Suprapubic skin (tissue), 4 donors: ENCODE data around the gene NTM. TPM values are rescaled to one million over a fixed set of nuclear protein-coding genes. Genes with fewer than 3 reads are reported as not detected.
A peak's percentile ranks its signal among the peaks of the same experiment; 100 is the strongest.

Experiments
- DNase-seq, 2 donors: peaks; one replicate each; pipeline ENCODE4 v3.0.0-alpha.2; 2019; ENCODE audit warnings: low spot score in 2 of 2
- H3K27ac ChIP-seq: fragments of 200-600 bp; sonication (generic); one replicate; pipeline ENCODE4 v1.5.1; 2019
- H3K27me3 ChIP-seq: fragments of 200-600 bp; sonication (generic); one replicate; pipeline ENCODE4 v1.5.1; 2019
- H3K36me3 ChIP-seq: fragments of 200-600 bp; sonication (generic); one replicate; pipeline ENCODE4 v1.5.1; 2019
- H3K4me1 ChIP-seq: fragments of 200-600 bp; sonication (generic); one replicate; pipeline ENCODE4 v1.5.1; 2019
- H3K4me3 ChIP-seq: fragments of 200-600 bp; sonication (generic); one replicate; pipeline ENCODE4 v1.5.1; 2019; ENCODE audit warnings: mild to moderate bottlenecking
- H3K9me3 ChIP-seq: fragments of 200-600 bp; sonication (generic); one replicate; pipeline ENCODE4 v1.5.1; 2019
- EP300 ChIP-seq: sonication (generic); formaldehyde crosslinking; IDR thresholded peaks from one replicate; pipeline ENCODE4 v1.6.1; 2017; ENCODE audit warnings: antibody characterized with exemption
- POLR2A ChIP-seq, 2 donors: fragments of 450-650 bp; IDR thresholded peaks; one replicate each; pipeline ENCODE4 v1.6.1; 2017; ENCODE audit warnings: antibody characterized with exemption in 2 of 2, mild to moderate bottlenecking in 2 of 2, moderate library complexity in 2 of 2
- POLR2AphosphoS5 ChIP-seq, 3 donors: sonication (generic); formaldehyde crosslinking; IDR thresholded peaks; one replicate each; pipeline ENCODE4 v1.6.1; 2017; ENCODE audit warnings: antibody characterized with exemption in 3 of 3
- WGBS: methylation state at CpG from one replicate; pipeline ENCODE4 v1.1.5; 2018; 5-methylcytosine and 5-hydroxymethylcytosine counted together
- total RNA-seq, 4 donors: library from RNA; depleted of rRNA; stranded (reverse); fragments of >200 nt; gene quantifications; one replicate each; pipeline ENCODE4 v1.1.0, GENCODE V29; 2016
- TF ChIP-seq, protein P1 (sequence below), 2 donors: fragments of 200-600 bp in 1 of 2; fragments of 450-650 bp in 1 of 2; sonication (generic) in 1 of 2; IDR thresholded peaks; one replicate each; pipeline ENCODE4 v1.5.1; 2016 to 2019; ENCODE audit warnings: antibody characterized with exemption in 2 of 2, mild to moderate bottlenecking in 1 of 2, moderate library complexity in 1 of 2

Gene NTM
- total RNA-seq, 4 donors from 2014 or later: 0.19 to 19.1 (median 2.1) TPM

DNA sequence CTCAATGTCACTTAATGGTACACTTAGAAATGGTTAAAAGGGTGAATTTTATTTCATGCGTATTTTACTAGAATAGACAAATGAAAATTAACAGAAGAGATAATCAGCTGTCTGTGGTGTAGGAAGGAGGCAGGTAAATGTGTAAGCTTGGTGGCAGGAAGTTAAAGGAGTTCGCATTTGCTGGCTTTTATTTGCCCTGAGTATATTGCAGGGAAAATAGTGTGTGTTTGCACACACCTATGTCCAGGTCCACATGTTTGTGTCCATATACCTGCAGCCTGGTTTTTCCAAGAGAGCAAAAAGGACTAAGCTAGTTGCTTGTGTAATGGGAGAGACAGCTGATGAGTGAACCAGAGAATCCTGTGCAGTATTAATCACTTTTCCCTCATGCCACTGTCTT is 16.0 kb downstream of the NTM start:
- Histone ChIP-seq H3K4me1 (peaks cover 17% of the 10 kb centered on the region), H3K9me3 (no peaks in the 10 kb centered on the region), H3K36me3 (no peaks in the 10 kb centered on the region), H3K4me3 (no peak overlapping the region), H3K27ac (no peak overlapping the region), H3K27me3 (no peaks in the 10 kb centered on the region)
- WGBS: 92% methylated on average over 2 of the region's 2 CpGs
- TF ChIP-seq EP300 (no peak), POLR2AphosphoS5 (IDR thresholded peaks at IDR 0.05) (no peak), POLR2A (IDR thresholded peaks at IDR 0.05) (no peak)
- TF ChIP-seq, protein P1, sequence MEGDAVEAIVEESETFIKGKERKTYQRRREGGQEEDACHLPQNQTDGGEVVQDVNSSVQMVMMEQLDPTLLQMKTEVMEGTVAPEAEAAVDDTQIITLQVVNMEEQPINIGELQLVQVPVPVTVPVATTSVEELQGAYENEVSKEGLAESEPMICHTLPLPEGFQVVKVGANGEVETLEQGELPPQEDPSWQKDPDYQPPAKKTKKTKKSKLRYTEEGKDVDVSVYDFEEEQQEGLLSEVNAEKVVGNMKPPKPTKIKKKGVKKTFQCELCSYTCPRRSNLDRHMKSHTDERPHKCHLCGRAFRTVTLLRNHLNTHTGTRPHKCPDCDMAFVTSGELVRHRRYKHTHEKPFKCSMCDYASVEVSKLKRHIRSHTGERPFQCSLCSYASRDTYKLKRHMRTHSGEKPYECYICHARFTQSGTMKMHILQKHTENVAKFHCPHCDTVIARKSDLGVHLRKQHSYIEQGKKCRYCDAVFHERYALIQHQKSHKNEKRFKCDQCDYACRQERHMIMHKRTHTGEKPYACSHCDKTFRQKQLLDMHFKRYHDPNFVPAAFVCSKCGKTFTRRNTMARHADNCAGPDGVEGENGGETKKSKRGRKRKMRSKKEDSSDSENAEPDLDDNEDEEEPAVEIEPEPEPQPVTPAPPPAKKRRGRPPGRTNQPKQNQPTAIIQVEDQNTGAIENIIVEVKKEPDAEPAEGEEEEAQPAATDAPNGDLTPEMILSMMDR (IDR thresholded peaks at IDR 0.05): no peak
- no peak for DNase-seq

DNA sequence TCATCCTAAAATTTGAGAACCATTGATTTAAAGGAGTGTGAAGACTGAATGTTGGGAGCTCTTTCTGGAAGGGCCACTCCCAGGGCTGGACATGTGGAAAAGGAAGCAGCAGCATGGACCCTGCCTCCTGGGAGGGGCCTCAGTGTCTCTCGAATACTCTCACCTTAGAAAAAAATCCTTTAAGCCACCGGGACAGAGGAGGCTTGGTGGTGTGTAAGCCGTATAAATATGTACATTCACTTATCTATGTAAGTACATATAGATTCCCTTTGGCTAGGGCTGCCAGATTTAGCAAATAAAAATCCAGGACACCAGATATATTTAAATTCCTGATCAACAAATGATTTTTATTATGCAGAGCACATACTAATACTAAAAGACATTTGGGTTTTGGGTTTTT is 17.6 kb downstream of the NTM start:
- peaks cover 30% of the 10 kb centered on the region for H3K4me1 ChIP-seq
- H3K27me3 ChIP-seq: no peaks in the 10 kb centered on the region
- no peaks in the 10 kb centered on the region for H3K9me3 ChIP-seq
- H3K4me3 ChIP-seq: no peak overlapping the region
- no peak for DNase-seq
- H3K36me3 ChIP-seq: no peaks in the 10 kb centered on the region
- TF ChIP-seq POLR2A (IDR thresholded peaks at IDR 0.05) (no peak), EP300 (no peak), POLR2AphosphoS5 (IDR thresholded peaks at IDR 0.05) (no peak)
- TF ChIP-seq, protein P1 (IDR thresholded peaks at IDR 0.05): no peak
- no peak overlapping the region for H3K27ac ChIP-seq
- 87% methylated on average over 3 of the region's 3 CpGs for WGBS

DNA sequence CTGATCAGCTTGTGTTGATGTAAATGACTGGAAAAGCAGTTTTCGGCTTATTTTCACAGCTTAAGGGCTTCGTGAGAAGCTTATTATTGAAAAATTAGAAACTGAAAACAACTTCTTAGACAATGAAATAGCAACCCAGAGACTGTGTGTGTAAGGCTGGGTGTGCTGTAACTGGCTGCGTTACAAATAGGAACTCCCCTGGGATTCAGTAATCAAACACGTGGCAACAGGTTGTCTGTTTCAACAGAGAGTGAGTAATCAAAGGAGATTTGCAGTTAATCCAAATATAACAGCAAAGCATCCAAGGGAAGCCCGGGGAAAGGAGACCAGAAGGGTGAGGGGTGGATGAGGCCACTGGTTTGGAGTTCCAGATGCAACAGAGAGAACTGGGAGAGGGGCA is 19.2 kb downstream of the NTM start:
- Histone ChIP-seq H3K4me3 (peak overlapping the region; percentile 34), H3K27ac (peak overlapping the region; percentile 79), H3K4me1 (peaks cover 30% of the 10 kb centered on the region), H3K9me3 (no peaks in the 10 kb centered on the region), H3K36me3 (no peaks in the 10 kb centered on the region), H3K27me3 (no peaks in the 10 kb centered on the region)
- WGBS: 42% methylated on average over 5 of the region's 5 CpGs
- TF ChIP-seq, protein P1 (IDR thresholded peaks at IDR 0.05): no peak
- no peak for TF ChIP-seq EP300
- no peak for TF ChIP-seq POLR2AphosphoS5 (IDR thresholded peaks at IDR 0.05)
- TF ChIP-seq POLR2A (IDR thresholded peaks at IDR 0.05): no peak
- DNase-seq: no peak

DNA sequence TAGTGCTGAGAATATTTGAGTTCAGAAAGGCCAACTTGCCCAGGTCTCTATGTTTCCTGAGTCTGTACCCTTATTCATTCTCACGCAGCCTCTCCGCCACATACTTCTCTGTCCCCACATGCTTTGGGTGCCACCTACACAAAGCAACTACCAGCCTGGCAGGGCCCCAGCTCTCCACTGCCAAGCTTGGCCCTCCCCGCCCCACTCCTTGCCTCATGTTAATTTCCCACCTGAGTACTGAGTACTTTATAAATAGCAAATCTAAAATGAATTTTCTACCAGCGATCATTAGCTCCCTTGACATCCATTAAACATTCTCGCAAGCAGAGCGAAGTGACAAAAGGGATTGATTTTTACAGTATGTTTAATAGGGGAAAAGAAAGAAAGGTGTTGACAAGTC is 20.8 kb downstream of the NTM start:
- H3K36me3 ChIP-seq: no peaks in the 10 kb centered on the region
- H3K27me3 ChIP-seq: no peaks in the 10 kb centered on the region
- H3K27ac ChIP-seq: no peak overlapping the region
- no peak overlapping the region for H3K4me3 ChIP-seq
- 71% methylated on average over 6 of the region's 6 CpGs for WGBS
- no peak for TF ChIP-seq EP300
- TF ChIP-seq POLR2AphosphoS5 (IDR thresholded peaks at IDR 0.05): no peak
- no peak for TF ChIP-seq POLR2A (IDR thresholded peaks at IDR 0.05)
- TF ChIP-seq, protein P1 (IDR thresholded peaks at IDR 0.05): no peak
- H3K4me1 ChIP-seq: peaks cover 30% of the 10 kb centered on the region
- DNase-seq: no peak
- no peaks in the 10 kb centered on the region for H3K9me3 ChIP-seq

DNA sequence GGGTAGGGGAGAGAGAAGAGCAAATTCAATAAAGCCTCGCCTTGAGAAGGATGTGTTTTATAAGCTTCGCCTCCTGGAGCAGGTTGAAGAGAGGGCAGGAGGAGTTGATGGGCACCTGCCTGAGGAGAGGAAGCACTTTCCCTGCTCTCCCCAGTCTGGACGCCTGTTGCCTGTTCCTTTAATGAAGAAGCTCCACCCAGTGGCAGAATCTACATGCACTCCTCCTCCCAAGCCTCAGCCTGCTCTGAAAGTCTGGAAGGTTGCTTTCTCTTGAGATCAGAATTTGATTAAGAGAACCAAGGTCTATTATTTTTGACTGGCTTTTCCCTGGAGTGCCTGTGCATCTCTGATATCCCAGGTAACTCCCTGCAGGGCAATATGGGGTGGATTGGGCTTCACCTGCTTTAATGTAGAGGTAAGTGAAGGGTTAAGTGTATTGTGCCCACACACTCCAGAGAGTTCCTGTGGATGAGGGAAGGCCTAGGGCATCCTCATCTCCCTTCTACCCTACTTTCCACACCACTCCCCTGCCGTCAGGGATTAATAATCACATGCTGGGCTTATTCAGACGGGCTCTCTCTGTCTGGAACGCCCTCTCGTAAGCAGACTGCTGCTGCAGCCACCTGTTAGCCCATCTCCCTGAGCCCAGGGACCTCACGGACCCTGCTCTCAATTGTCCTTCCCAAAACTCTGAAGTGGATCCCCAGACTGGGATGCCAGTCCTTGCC is 22.3 kb downstream of the NTM start:
- 49% methylated on average over 8 of the region's 8 CpGs for WGBS
- Histone ChIP-seq H3K27me3 (no peaks in the 10 kb centered on the region), H3K27ac (no peak overlapping the region), H3K4me1 (peaks cover 30% of the 10 kb centered on the region), H3K36me3 (no peaks in the 10 kb centered on the region), H3K4me3 (no peak overlapping the region), H3K9me3 (no peaks in the 10 kb centered on the region)
- no peak for DNase-seq
- no peak for TF ChIP-seq POLR2A (IDR thresholded peaks at IDR 0.05)
- TF ChIP-seq, protein P1 (IDR thresholded peaks at IDR 0.05): peak in 1 of 2 donors; percentile 7
